Glutamatergic neuron (in vitro differentiated cells): ENCODE measurements around the gene PRR19. TPM values are rescaled to one million over a fixed set of nuclear protein-coding genes. Genes with fewer than 3 reads are reported as not detected.

Experiments used
- DNase-seq: peaks from one replicate; pipeline ENCODE4 v3.0.0; 2022
- H3K27ac Mint-ChIP-seq: one replicate; pipeline ENCODE4 v1.8.0; 2020; ENCODE audit warnings: mild to moderate bottlenecking, mixed read lengths, inconsistent platforms; ENCODE audit not compliant: unreplicated experiment
- H3K27me3 Mint-ChIP-seq: one replicate; pipeline ENCODE4 v1.8.0; 2020; ENCODE audit warnings: mild to moderate bottlenecking, moderate library complexity, mixed read lengths, inconsistent platforms; ENCODE audit not compliant: unreplicated experiment
- H3K36me3 Mint-ChIP-seq: one replicate; pipeline ENCODE4 v1.8.0; 2020; ENCODE audit warnings: mild to moderate bottlenecking, mixed read lengths, inconsistent platforms; ENCODE audit not compliant: unreplicated experiment
- H3K4me1 Mint-ChIP-seq: one replicate; pipeline ENCODE4 v1.8.0; 2020; ENCODE audit warnings: mild to moderate bottlenecking, low read depth, mixed read lengths, inconsistent platforms; ENCODE audit not compliant: unreplicated experiment
- H3K4me3 Mint-ChIP-seq: one replicate; pipeline ENCODE4 v1.8.0; 2020; ENCODE audit warnings: mild to moderate bottlenecking, mixed read lengths, inconsistent platforms; ENCODE audit not compliant: unreplicated experiment
- H3K9me3 Mint-ChIP-seq: one replicate; pipeline ENCODE4 v1.8.0; 2020; ENCODE audit warnings: mild to moderate bottlenecking, moderate library complexity, mixed read lengths, inconsistent platforms; ENCODE audit not compliant: unreplicated experiment
- total RNA-seq: library from RNA; stranded (reverse); fragmentation: NEBNext Ultra II Directional; extraction: Animal tissue kit (Norgen Biotek cat#: 25700); gene quantifications from one replicate; pipeline ENCODE4 v1.2.1, GENCODE V29; 2021; ENCODE audit not compliant: unreplicated experiment
- TF ChIP-seq, protein P1 (sequence below): fragments of 200-600 bp; sonication (generic); IDR thresholded peaks from one replicate; pipeline ENCODE4 v1.5.0; 2021; ENCODE audit not compliant: partially characterized antibody, unreplicated experiment

The PRR19 gene
- total RNA-seq, 1 donor from 2014 or later = 1.6 TPM

DNA sequence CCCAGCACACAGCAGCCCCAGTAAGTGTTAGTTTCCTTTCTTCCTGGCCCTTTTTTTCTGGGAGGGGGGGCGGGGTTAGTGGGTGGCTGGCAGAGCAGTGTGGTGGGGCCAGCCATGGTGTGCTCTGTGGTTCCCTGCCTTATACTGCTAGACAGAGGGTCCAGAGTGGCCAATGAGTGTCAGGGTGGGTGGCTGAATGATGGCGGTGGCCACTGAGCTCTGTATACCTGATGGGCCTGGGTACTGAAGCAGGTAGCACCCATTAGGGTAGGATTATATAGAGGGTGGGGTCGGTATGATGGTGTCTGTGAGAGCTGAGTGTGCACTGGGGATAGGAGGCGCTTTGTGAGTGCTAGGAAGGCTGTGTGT lies 19.1 kb upstream of the PRR19 start:
- H3K9me3 Mint-ChIP-seq = peaks cover 19% of the 10 kb centered on the region
- peak overlapping the region; percentile 93 for H3K27ac Mint-ChIP-seq
- peaks cover 22% of the 10 kb centered on the region for H3K27me3 Mint-ChIP-seq
- DNase-seq = no peak
- peaks cover 25% of the 10 kb centered on the region for H3K4me1 Mint-ChIP-seq
- peak overlapping the region; percentile 91 for H3K4me3 Mint-ChIP-seq
- no peaks in the 10 kb centered on the region for H3K36me3 Mint-ChIP-seq
- TF ChIP-seq, protein P1, sequence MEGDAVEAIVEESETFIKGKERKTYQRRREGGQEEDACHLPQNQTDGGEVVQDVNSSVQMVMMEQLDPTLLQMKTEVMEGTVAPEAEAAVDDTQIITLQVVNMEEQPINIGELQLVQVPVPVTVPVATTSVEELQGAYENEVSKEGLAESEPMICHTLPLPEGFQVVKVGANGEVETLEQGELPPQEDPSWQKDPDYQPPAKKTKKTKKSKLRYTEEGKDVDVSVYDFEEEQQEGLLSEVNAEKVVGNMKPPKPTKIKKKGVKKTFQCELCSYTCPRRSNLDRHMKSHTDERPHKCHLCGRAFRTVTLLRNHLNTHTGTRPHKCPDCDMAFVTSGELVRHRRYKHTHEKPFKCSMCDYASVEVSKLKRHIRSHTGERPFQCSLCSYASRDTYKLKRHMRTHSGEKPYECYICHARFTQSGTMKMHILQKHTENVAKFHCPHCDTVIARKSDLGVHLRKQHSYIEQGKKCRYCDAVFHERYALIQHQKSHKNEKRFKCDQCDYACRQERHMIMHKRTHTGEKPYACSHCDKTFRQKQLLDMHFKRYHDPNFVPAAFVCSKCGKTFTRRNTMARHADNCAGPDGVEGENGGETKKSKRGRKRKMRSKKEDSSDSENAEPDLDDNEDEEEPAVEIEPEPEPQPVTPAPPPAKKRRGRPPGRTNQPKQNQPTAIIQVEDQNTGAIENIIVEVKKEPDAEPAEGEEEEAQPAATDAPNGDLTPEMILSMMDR = no peak

DNA sequence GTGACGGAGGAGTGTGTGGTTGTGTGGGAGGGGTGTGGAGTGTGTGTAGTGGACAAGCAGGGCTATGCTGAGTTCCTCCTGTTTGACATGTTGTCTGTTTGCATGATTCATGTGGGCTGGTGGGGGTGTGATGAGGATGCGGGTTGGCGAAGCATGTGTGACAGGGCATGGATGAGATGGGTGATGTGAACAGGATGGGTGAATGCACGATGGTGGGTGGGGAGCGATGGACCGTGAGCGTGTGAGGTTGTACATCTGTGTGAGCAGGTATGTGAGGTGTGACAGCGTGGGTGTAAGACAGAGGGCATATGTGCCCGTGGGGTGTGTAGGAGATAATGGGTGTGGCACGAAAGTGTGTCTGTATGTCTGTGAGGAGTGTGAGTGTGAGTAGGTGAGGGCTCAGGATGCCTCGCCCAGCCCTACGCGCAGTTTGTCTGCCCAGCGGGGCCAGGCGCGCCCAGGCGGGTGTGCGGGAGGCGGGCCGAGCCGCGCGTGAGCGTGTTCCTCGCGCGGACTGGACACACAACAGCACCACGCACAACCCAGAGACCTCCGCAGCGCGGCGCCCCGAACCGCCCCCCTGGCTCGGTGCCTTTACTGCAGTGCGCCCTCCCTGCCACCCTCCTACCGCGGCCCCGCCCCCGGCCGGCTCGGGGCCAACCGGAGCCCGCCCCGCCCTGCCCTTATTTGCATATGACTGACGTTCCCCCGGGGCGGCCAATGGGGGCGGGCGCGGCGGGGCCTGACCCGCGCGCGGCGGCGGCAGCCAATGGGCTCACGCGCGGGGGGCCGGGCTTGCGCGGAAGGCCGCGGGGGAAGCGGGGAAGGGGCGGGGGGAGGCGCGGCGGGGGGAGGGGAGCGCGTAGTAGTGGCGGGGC lies 18.5 kb upstream of the PRR19 start:
- H3K27ac Mint-ChIP-seq = no peak overlapping the region
- peaks cover 19% of the 10 kb centered on the region for H3K9me3 Mint-ChIP-seq
- TF ChIP-seq, protein P1 = no peak
- H3K4me1 Mint-ChIP-seq = peaks cover 22% of the 10 kb centered on the region
- DNase-seq = peak; percentile 98
- H3K27me3 Mint-ChIP-seq = peaks cover 22% of the 10 kb centered on the region
- H3K4me3 Mint-ChIP-seq = no peak overlapping the region
- H3K36me3 Mint-ChIP-seq = no peaks in the 10 kb centered on the region

DNA sequence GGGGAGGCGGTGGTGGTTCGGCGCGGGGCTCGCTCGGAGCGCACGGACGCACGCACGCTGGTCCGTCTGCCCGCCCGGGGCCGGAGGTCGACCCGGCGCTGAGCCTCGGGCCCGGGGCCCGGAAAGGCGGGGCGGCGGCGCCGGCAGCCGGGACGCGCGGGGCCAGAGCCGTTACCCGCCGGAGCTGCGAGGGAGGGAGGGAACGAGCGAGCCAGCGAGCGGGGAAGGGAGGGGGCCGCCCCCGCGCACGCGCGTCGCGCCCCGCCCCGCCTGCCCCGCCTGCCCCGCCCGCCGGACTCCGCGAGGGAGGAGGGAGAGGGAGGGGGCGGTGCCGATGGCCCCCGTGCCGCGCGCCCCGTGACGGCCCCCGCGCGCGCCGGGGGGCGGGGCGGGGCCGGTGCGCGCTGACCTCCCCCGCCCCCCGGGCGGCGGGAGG lies 17.8 kb upstream of the PRR19 start:
- no peak overlapping the region for H3K4me3 Mint-ChIP-seq
- no peak overlapping the region for H3K27ac Mint-ChIP-seq
- H3K27me3 Mint-ChIP-seq = peaks cover 20% of the 10 kb centered on the region
- TF ChIP-seq, protein P1 = no peak
- H3K9me3 Mint-ChIP-seq = peaks cover 17% of the 10 kb centered on the region
- peaks cover 17% of the 10 kb centered on the region for H3K4me1 Mint-ChIP-seq
- DNase-seq = peak; percentile 71
- no peaks in the 10 kb centered on the region for H3K36me3 Mint-ChIP-seq

DNA sequence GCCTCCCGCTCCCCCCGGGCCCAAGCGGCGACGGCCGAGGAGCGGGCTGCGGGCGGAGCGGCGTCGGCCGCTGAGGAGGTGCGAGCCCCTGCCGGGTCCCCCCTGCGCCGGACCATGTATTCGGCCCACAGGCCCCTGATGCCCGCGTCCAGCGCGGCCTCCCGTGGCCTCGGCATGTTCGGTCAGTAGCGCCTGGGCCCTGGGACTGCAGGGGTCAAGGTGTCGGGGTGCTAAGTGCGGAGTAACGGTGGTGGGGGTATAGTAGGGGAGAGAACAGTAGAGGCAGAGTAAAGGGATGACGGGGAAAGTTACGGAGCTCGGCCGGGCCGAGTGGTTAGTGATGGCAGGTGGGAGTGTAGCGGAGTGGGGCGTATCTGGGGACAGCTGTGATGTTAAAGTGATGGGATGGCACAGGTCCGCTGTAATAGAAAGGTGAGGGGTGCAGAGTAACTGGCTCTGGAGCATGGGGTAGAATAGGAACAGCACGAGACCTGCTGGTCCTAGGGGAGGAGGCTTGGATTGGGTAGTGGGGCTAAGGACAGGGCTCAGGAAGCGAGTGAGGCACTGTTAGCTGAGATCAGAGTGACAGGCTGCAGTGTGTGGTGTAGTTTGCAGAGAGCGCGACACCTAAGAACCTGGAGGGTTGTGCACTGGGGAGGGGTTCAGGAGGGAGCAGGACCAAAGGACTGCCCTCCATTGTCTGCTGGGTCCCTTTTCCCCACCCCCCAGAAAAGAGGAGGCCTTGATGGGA lies 17.2 kb upstream of the PRR19 start:
- DNase-seq = no peak
- peaks cover 13% of the 10 kb centered on the region for H3K9me3 Mint-ChIP-seq
- peak overlapping the region; percentile 97 for H3K4me3 Mint-ChIP-seq
- H3K4me1 Mint-ChIP-seq = peaks cover 12% of the 10 kb centered on the region
- TF ChIP-seq, protein P1 = no peak
- peaks cover 14% of the 10 kb centered on the region for H3K27me3 Mint-ChIP-seq
- no peaks in the 10 kb centered on the region for H3K36me3 Mint-ChIP-seq
- peak overlapping the region; percentile 86 for H3K27ac Mint-ChIP-seq
